GM19043 (cell line): ENCODE data around the gene TNS3.
"Not testable (repeated sequence)": the region's sequence is repeated elsewhere in the genome, so short reads cannot be mapped to it uniquely, and the experiment has no call there.

Source experiments
- ATAC-seq: cut with Tn5 transposase; IDR thresholded peaks from one replicate; pipeline ENCODE4 v1.9.1; 2021; ENCODE audit warnings: low read depth; ENCODE audit not compliant: unreplicated experiment

Gene TNS3

GRCh38 chr7:47581804-47582763 is at the start of gene TNS3:
TNS3 (minus strand) TSS chr7:47582111; CDS start chr7:47439636, 142,475 bp downstream.
- no peak for ATAC-seq

DNA sequence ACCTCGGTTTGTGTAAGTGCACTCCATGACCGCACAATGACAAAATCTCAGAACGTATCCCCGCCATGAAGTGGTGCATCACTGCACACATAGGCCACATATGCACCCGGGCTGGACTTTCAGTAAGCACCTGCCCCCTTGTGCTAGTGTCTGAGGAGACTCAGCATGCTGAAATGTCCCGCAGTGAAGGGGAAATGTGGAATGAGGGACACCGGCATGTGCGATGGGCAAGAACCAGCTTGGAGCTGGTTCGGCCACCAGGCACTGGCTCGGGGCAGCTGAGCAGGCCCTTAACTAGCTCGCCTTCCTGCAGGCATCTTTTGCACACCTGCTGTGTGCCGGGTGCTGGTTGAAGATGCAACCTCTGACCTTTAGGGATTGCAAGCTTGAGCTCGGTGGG is 49.8 kb upstream of the TNS3 start:
- ATAC-seq, result no peak

DNA sequence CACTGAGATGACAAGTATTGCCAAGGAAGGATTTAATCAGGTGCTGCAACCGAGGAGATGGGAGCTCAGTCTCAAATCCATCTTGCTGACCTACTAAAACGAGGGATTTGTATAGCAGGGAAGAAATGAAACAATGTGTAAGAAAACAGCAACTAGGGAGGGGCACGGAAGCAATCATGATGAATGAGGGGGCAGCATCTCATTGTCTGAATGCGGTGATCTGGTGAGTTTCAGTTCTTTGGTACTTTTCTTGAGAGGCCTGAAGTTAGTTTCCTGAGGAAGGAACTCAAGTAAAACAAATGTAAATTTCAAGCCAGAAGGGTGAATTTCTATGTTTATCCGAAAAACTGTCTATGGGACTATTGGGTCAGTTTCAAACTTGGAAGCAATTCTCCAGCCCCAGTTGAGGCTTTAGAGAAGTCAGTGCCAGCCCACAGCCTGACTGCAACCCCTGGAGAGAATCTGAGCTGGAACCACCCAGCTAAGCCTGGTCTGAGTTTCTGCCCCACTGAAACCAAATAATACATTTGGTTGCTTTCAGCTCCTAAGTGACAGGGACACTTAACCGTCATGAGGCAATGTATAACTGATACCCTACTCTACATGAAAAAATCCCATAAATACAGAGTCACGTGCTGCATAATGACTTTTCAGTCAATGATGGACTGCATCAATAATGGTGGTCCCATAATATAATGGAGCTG is 45.8 kb upstream of the TNS3 start:
- ATAC-seq, result peak; percentile 75

- ATAC-seq, result no peak
Observed at GRCh38 chr7:47625861-47626715, 44.2 kb upstream of the TNS3 start.

GRCh38 chr7:47624689-47625088 is 42.8 kb upstream of the TNS3 start:
- no peak for ATAC-seq

- no peak for ATAC-seq
Observed at GRCh38 chr7:47622946-47623640, 41.2 kb upstream of the TNS3 start.

DNA sequence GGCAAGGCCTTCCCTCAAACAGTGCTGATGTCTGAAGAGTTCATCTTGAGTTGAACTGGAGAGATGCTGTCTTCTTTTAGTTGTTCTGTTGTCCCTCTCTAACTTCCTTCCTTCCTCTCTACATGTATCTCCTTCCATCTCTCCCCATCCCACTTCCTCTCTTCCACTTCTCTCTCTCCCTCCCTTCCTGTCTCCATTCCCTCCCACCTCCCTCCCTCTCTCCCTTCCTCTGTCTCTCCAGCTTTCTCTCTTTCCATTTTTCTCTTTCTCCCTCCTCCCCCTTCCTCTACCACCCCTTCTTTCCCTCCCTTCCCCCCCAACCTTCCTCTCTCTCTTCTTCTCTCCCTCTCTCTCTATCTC is 40.7 kb upstream of the TNS3 start:
- no peak for ATAC-seq

DNA sequence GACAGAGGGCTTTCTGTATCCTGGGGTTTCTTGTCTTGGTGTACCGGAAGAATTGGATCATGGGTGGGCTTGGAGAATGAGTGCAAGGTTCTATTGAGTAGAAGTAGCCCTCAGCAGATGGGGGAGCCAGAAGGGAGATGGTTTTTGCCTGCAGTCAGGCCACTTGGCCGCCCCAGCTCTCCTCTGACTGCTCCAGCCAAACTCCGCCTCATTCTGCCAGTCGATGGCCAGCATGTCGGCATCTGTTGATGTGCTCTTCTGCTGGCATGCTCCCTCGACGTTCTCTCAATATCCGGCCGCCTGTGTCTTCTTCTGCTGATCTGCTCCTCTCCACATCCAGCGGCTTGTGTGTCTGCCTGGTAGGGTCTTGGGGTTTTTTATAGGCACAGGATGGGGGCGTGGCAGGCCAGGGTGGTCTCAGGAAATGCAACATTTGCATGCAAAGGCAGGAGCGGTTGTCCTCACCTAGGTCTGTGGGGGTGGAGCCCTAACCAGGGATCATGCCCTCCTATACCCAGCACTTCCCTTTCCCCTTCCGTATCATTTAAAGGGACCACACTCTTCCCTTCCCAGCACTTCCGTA is 40.2 kb upstream of the TNS3 start:
- ATAC-seq, result no peak

DNA sequence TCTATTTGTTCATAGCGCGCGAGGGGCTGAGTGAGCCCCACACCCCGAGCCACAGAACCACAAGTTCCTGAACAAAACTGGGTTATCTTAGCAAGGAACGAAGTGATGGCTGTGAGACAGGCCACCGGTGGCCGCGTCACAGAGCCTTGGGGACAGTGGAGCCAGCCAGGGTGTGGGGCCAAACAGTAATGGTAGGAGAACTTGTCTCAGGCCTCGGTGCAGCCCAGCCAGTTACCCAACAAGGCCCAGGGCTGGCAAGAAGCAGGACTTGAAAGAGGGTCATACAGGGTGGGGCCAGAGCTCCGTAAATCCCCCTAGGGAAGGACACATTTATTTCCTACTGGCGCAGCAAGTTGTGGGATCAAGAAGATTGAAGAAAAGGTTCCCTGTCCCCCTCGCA is 39.4 kb upstream of the TNS3 start:
- ATAC-seq, result no peak

DNA sequence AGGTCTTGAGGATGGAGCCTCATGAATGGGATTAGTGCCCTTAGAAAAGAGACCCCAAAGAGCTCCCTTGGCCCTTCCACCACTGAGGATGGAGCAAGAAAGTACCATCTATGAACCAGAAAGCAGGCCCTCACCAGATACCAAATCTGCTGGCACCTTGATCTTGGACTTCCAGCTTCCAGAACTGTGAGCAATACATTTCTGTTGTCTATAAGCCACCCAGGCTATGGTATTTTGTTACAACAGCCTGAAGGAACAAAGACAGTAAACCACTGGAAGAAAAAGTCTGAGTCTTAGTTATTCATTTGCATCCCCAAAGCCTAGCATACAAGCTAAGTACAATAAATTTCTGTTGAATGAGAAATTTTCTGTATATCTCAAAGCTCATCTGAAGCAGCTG is 37.9 kb upstream of the TNS3 start:
- ATAC-seq, result no peak

GRCh38 chr7:47617131-47617530 is 35.2 kb upstream of the TNS3 start:
- ATAC-seq, result no peak

DNA sequence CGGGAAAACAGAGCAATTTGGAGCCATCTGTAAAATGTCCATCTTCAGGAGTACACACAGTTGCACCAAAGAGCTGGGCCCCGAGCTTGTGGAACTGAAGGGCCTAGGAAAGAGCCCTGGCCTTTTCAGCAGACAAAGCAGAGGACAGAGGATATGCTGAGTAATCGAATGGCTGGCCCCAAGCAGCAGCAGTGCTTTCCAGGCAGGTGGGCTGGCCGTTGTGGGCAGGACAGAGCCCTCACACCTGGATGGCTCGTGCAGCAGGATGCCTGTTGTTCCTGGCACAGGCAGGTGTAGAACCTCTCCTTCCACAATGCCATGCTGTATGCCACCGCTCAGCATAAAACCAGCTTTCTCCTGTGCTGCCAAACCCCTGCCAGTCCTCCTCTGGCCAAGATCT is 32.5 kb upstream of the TNS3 start:
- no peak for ATAC-seq

GRCh38 chr7:47611045-47611511 is 29.2 kb upstream of the TNS3 start:
- ATAC-seq, result no peak

DNA sequence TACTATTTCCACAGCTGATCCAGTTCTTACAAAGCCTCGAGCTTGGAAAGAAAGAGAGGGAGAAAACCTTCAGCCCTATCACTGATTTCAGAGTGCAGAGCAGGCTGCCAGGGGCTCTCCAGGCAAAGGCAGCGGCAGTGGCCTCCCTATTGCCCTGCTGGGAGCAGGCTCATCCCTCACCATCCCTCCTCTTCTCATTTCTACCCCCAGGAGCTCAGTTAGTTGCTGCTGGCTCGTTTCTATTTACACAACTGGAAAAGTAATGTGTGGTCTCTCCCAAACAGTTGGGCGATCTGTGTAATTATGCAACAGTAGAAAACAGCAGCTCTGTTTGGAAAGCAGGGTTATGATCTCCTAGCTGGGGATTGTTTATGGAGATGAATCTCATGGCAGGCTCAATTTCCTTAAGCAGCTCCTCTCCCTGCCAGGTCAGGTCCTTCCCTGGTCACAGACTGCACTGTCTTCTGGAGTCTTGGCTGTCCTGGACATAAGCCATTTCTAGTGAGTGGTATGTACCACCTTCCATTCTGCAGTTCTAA is 28.7 kb upstream of the TNS3 start:
- ATAC-seq, result no peak

- ATAC-seq, result no peak
Observed at GRCh38 chr7:47609803-47610452, 28.0 kb upstream of the TNS3 start.

GRCh38 chr7:47606593-47607046 is 24.7 kb upstream of the TNS3 start:
- not testable (repeated sequence) for ATAC-seq

DNA sequence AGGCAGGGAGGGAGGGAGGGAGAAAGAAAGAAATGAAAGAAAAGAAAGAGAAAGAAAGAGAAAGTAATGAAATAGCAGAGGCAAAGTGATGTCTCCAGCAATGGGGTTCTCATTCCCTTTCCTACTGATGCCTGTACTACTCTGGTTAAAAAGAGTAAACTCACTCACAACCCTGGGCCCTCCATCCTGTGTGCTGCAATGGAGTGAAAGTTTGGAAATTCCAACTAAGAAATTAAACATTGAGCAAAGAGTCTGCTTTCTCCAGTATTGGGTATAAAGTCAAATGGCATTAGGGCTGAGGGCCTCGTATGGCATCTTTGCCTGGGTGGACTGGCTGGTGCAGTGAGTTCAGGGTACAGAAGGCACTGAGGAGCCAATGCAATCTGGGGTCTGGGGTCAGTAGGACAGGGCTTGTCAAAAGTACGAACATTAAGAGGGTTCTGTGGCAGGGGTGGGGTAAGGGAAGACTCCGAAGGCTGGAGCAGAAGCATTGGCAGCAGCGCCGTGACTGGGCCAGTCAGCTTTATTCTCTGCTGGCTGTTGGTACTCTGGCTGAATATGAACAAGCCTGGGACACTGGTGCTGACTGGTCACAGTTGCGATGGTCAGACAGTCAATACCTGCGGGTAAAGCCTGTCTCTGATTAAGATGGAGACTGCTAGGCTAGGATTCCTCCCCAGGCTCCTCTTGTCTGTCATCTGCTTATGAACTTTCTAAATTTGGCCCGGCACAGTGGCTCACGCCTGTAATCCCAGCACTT is 24.1 kb upstream of the TNS3 start:
- ATAC-seq, result no peak

DNA sequence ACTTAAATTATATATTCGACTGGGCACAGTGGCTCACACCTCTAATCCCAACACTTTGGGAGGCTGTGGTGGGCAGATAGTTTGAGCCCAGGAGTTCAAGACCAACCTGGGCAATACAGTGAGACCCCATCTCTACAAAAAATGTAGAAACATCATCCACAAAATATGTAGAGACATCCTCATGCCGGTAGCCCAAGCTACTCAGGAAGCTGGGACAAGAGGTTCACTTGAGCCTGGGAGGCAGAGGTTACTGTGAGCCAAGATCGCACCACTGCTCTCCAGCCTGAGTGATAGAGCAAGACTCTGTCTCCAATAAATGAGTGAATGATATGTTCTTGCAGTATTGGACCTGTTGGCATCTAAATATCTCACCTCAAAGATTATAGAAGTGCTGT is 22.6 kb upstream of the TNS3 start:
- ATAC-seq, result no peak
